HepG2 (cell line): ENCODE data around the gene MTREX. TPM values are rescaled to one million over a fixed set of nuclear protein-coding genes. Genes with fewer than 3 reads are reported as not detected.
A peak's percentile ranks its signal among the peaks of the same experiment; 100 is the strongest.

Source experiments
- ATAC-seq: fragments of 200-7000 bp; cut with Tn5 transposase; 3 replicates; pipeline ENCODE4 v1.9.1; 2020; ENCODE audit warnings: mild to moderate bottlenecking, moderate library complexity
- Bru-seq: library from RNA; stranded (reverse); fragments of 400-500 nt; gene quantifications from one replicate; lab custom pipeline; 2021; lab: Mats Ljungman, UMichigan
- BruChase-seq, 2 experiments: library from RNA; stranded (reverse); fragments of 400-500 nt; gene quantifications; one replicate each; lab custom pipeline; 2021; lab: Mats Ljungman, UMichigan
- BruUV-seq: library from RNA; stranded (reverse); fragments of 400-500 nt; replicated peaks from 2 replicates; lab custom pipeline; 2021; lab: Mats Ljungman, UMichigan
- CTCF ChIA-PET: fragments of 300-600 bp; formaldehyde crosslinking; extraction: SDS; loops from one replicate; lab custom pipeline; 2021; ENCODE audit warnings: low total read pairs, inconsistent platforms, low intra/inter-chr PET ratio; lab: Yijun Ruan, JAX
- POLR2A ChIA-PET: fragments of 350-600 bp; sonication (Branson Sonifier 250); formaldehyde crosslinking; loops from one replicate; lab custom pipeline; 2020; ENCODE audit warnings: antibody characterized with exemption, inconsistent platforms; lab: Yijun Ruan, JAX
- DNase-seq: peaks from one replicate; pipeline ENCODE4 v3.0.0-alpha.2; 2015; ENCODE audit warnings: low spot score
- FAIRE-seq: peaks from 3 replicates; lab custom pipeline; 2011; peaks lifted over from hg19 to GRCh38; lab: Jason Lieb, UNC
- H2AFZ ChIP-seq: one replicate; pipeline ENCODE4 v1.6.1; 2011; ENCODE audit warnings: low read length, inconsistent platforms
- H3K27ac ChIP-seq: fragments of 300-600 bp; 3 replicates; pipeline ENCODE4 v1.8.0; 2011; ENCODE audit warnings: mixed run types, mild to moderate bottlenecking, mixed read lengths, low read length, inconsistent platforms; ENCODE audit not compliant: insufficient read depth; ENCODE audit errors: extremely low read length
- H3K27me3 ChIP-seq, 2 experiments: fragments of 200-600 bp in 1 of 2; 2 replicates in 1 of 2; 3 replicates in 1 of 2; pipeline versions ENCODE4 v1.6.0 to v1.8.0; 2011; ENCODE audit warnings: low read length in 2 of 2, mild to moderate bottlenecking in 2 of 2, moderate library complexity in 2 of 2, inconsistent platforms in 1 of 2; ENCODE audit not compliant: insufficient read depth in 2 of 2, control insufficient read depth in 1 of 2
- H3K36me3 ChIP-seq, 2 experiments: fragments of 200-600 bp in 1 of 2; replicated peaks in 1 of 2; 2 replicates in 1 of 2; 3 replicates in 1 of 2; pipeline versions ENCODE4 v1.5.1 to v1.8.0; 2011; ENCODE audit warnings: low read length in 2 of 2, inconsistent platforms in 1 of 2; ENCODE audit not compliant: insufficient read depth in 2 of 2, control insufficient read depth in 1 of 2
- H3K4me1 ChIP-seq: 2 replicates; pipeline ENCODE4 v1.5.1; 2012; ENCODE audit warnings: low read length, inconsistent platforms; ENCODE audit not compliant: insufficient read depth
- H3K4me2 ChIP-seq: 2 replicates; pipeline ENCODE4 v1.6.0; 2011; ENCODE audit warnings: low read depth, low read length, inconsistent platforms
- H3K4me3 ChIP-seq, 3 experiments: fragments of 200-600 bp in 1 of 3; sonication (generic), shearing (Covaris generic) in 1 of 3; replicated peaks in 1 of 3; 2 replicates each; pipeline ENCODE4 v1.5.1; 2011 to 2016; ENCODE audit warnings: low read length in 3 of 3, inconsistent platforms in 2 of 3, low read depth in 2 of 3, mild to moderate bottlenecking in 2 of 3, control low read depth in 1 of 3, mixed read lengths in 1 of 3; ENCODE audit not compliant: insufficient read depth in 1 of 3
- H3K79me2 ChIP-seq: one replicate; pipeline ENCODE4 v1.6.1; 2011; ENCODE audit warnings: low read length, inconsistent platforms; ENCODE audit not compliant: insufficient read depth
- H3K9ac ChIP-seq: 2 replicates; pipeline ENCODE4 v1.6.0; 2011; ENCODE audit warnings: mild to moderate bottlenecking, low read depth, low read length, inconsistent platforms; ENCODE audit not compliant: insufficient read depth
- H3K9me3 ChIP-seq: 2 replicates; pipeline ENCODE4 v1.5.1; 2012; ENCODE audit warnings: mild to moderate bottlenecking, low read length
- H4K20me1 ChIP-seq: 2 replicates; pipeline ENCODE4 v1.6.0; 2011; ENCODE audit warnings: inconsistent platforms, mild to moderate bottlenecking, low read length, moderate library complexity; ENCODE audit not compliant: insufficient read depth
- CEBPB ChIP-seq: IDR thresholded peaks from 2 replicates; pipeline ENCODE4 v1.6.1; 2011; ENCODE audit warnings: low read depth, low read length, improper control_type of control experiment, borderline replicate concordance
- HIVEP1 ChIP-seq: sonication (generic); formaldehyde crosslinking; IDR thresholded peaks from 2 replicates; pipeline ENCODE4 v1.4.0; 2020; ENCODE audit warnings: mild to moderate bottlenecking, missing genetic modification reagents
- NR2C2 ChIP-seq: sonication (generic); formaldehyde crosslinking; IDR thresholded peaks from 2 replicates; pipeline ENCODE4 v1.4.0; 2020; ENCODE audit warnings: missing genetic modification reagents, mild to moderate bottlenecking, moderate library complexity, borderline replicate concordance
- SETDB1 ChIP-seq: sonication (generic); formaldehyde crosslinking; IDR thresholded peaks from 2 replicates; pipeline ENCODE4 v1.5.1; 2020; ENCODE audit warnings: missing genetic modification reagents, mild to moderate bottlenecking, borderline replicate concordance
- SP1 ChIP-seq, 2 experiments: fragments of 450-650 bp in 1 of 2; sonication (generic) in 1 of 2; formaldehyde crosslinking in 1 of 2; IDR thresholded peaks; 2 replicates each; pipeline versions ENCODE4 v1.4.0 to v1.6.1; 2016 to 2020; ENCODE audit warnings: missing genetic modification reagents in 1 of 2
- TEAD2 ChIP-seq: sonication (generic); formaldehyde crosslinking; IDR thresholded peaks from 2 replicates; pipeline ENCODE4 v1.9.0; 2021; ENCODE audit warnings: missing genetic modification reagents
- ZNF121 ChIP-seq: sonication (generic); formaldehyde crosslinking; IDR thresholded peaks from 2 replicates; pipeline ENCODE4 v1.5.0; 2020; ENCODE audit warnings: mild to moderate bottlenecking, missing genetic modification reagents
- ZNF143 ChIP-seq: sonication (generic); formaldehyde crosslinking; IDR thresholded peaks from 2 replicates; pipeline ENCODE4 v1.4.0; 2020; ENCODE audit warnings: missing genetic modification reagents
- ZNF205 ChIP-seq: IDR thresholded peaks from 2 replicates; pipeline ENCODE4 v1.6.1; 2018; ENCODE audit warnings: missing biosample characterization, missing genetic modification reagents
- WGBS: methylation state at CpG from one replicate; pipeline ENCODE4 v1.1.6; 2017; ENCODE audit warnings: low lambda C conversion rate; 5-methylcytosine and 5-hydroxymethylcytosine counted together
- in situ Hi-C: cut with HindIII; loops from 2 replicates; pipeline ENCODE4 v1.10.0; 2017; ENCODE audit warnings: low pct_unique_long_range_greater_than_20kb; ENCODE audit not compliant: extremely low pct_ligation_motif_present
- intact Hi-C: fragments of 100-400 bp; cut with micrococcal nuclease; formaldehyde crosslinking; loops from one replicate; pipeline ENCODE4 v1.10.0; 2022; ENCODE audit not compliant: unreplicated experiment
- long read RNA-seq, 2 experiments: library from RNA in 1 of 2; library from polyadenylated mRNA in 1 of 2; stranded (forward) in 1 of 2; unstranded in 1 of 2; transcript quantifications; one replicate each; pipeline ENCODE4 v2.0.0, GENCODE V29; 2019 to 2022
- polyA minus RNA-seq, 3 experiments: library from RNA; depleted of rRNA, polyadenylated mRNA; stranded (reverse); fragments of >200 nt; gene quantifications; 2 replicates each; pipeline ENCODE4 v1.2.3, GENCODE V29; 2011; ENCODE audit warnings: low replicate concordance in 1 of 3
- polyA plus RNA-seq, 8 experiments: library from polyadenylated mRNA; depleted of rRNA in 3 of 8; stranded (reverse) in 7 of 8; unstranded in 1 of 8; fragments of >200 nt; fragmentation: Illumina TruSeq in 4 of 8; extraction: Trizol in 4 of 8; gene quantifications; 2 replicates each; pipeline versions ENCODE4 v1.2.1 to v1.2.3, GENCODE V29; 2011 to 2016; ENCODE audit warnings: low read depth in 4 of 8, missing spikeins in 1 of 8, mixed read lengths in 1 of 8; ENCODE audit not compliant: insufficient read depth in 1 of 8
- total RNA-seq, 5 experiments: library from RNA; depleted of rRNA; stranded (reverse); fragments of >200 nt; fragmentation: Illumina TruSeq; extraction: Trizol; gene quantifications; 2 replicates each; pipeline ENCODE4 v1.2.3, GENCODE V29; 2016; ENCODE audit warnings: low read depth in 1 of 5
- TF ChIP-seq, protein P1 (sequence below): IDR thresholded peaks from 2 replicates; pipeline ENCODE4 v1.6.1; 2018; ENCODE audit warnings: missing genetic modification reagents, mild to moderate bottlenecking, missing compliant biosample characterization
- TF ChIP-seq, protein P2 (sequence below): sonication (generic); formaldehyde crosslinking; IDR thresholded peaks from 2 replicates; pipeline ENCODE4 v1.5.1; 2020; ENCODE audit warnings: missing genetic modification reagents, mild to moderate bottlenecking, borderline replicate concordance
- TF ChIP-seq, protein P3 (sequence below): sonication (generic); formaldehyde crosslinking; IDR thresholded peaks from 2 replicates; pipeline ENCODE4 v1.5.0; 2020; ENCODE audit warnings: missing genetic modification reagents

The MTREX gene
- total RNA-seq (2016; rRNA removed; fragmentation: Illumina TruSeq; extraction: Trizol) (91.5 and 141 TPM in 2 replicates), polyA plus RNA-seq (2011; rRNA removed) (14.0 and 16.4 TPM in 2 replicates), polyA minus RNA-seq (2011; rRNA and poly(A)+ RNA removed; ENCODE audit: low replicate concordance) (19.7 and 55.5 TPM in 2 replicates), Bru-seq, nascent RNA (percentile 90 among the genes with signal in this experiment), BruChase-seq, experiment 1, labeled RNA remaining after a 6-hour chase (percentile 82 among the genes with signal in this experiment), BruChase-seq, experiment 2, labeled RNA remaining after a 2-hour chase (percentile 85 among the genes with signal in this experiment)
- total RNA-seq (2016; cell fraction: cytosol; rRNA removed; fragmentation: Illumina TruSeq; extraction: Trizol; ENCODE audit: low read depth) = 10.2 and 11.9 TPM in 2 replicates
- 94.0 and 139 TPM in 2 replicates for total RNA-seq (2016; cell fraction: insoluble cytoplasmic fraction; rRNA removed; fragmentation: Illumina TruSeq; extraction: Trizol)
- total RNA-seq (2016; cell fraction: membrane; rRNA removed; fragmentation: Illumina TruSeq; extraction: Trizol) = 12.3 and 16.8 TPM in 2 replicates
- 65.3 and 67.5 TPM in 2 replicates for total RNA-seq (2016; cell fraction: nucleus; rRNA removed; fragmentation: Illumina TruSeq; extraction: Trizol)
- 5.9 and 9.5 TPM in 2 replicates for polyA plus RNA-seq (2011; cell fraction: cytosol; rRNA removed)
- 8.6 and 13.7 TPM in 2 replicates for polyA plus RNA-seq (2011; cell fraction: nucleus; rRNA removed)
- 35.3 and 45.7 TPM in 2 replicates for polyA plus RNA-seq (2012)
- 1.9 and 2.2 TPM in 2 replicates for polyA plus RNA-seq (2016; cell fraction: cytosol; fragmentation: Illumina TruSeq; extraction: Trizol; ENCODE audit: low read depth)
- 71.9 and 74.9 TPM in 2 replicates for polyA plus RNA-seq (2016; cell fraction: insoluble cytoplasmic fraction; fragmentation: Illumina TruSeq; extraction: Trizol; ENCODE audit: low read depth)
- 3.5 and 4.4 TPM in 2 replicates for polyA plus RNA-seq (2016; cell fraction: membrane; fragmentation: Illumina TruSeq; extraction: Trizol; ENCODE audit: low read depth)
- polyA plus RNA-seq (2016; cell fraction: nucleus; fragmentation: Illumina TruSeq; extraction: Trizol; ENCODE audit: insufficient read depth, low read depth) = 39.6 and 40.4 TPM in 2 replicates
- 38.2 and 40.3 TPM in 2 replicates for polyA minus RNA-seq (2011; cell fraction: cytosol; rRNA and poly(A)+ RNA removed)
- polyA minus RNA-seq (2011; cell fraction: nucleus; rRNA and poly(A)+ RNA removed) = 86.0 and 94.4 TPM in 2 replicates
- long read RNA-seq, experiment 1, full-length matches to known transcripts = 6 of 15 reads
- long read RNA-seq, experiment 1, partial matches to known transcripts = 5 of 15 reads
- long read RNA-seq, experiment 1, other reads (novel, unspliced or antisense) = 4 of 15 reads
- long read RNA-seq, experiment 2, full-length matches to known transcripts = 14 of 67 reads
- long read RNA-seq, experiment 2, partial matches to known transcripts = 34 of 67 reads
- long read RNA-seq, experiment 2, other reads (novel, unspliced or antisense) = 19 of 67 reads

DNA sequence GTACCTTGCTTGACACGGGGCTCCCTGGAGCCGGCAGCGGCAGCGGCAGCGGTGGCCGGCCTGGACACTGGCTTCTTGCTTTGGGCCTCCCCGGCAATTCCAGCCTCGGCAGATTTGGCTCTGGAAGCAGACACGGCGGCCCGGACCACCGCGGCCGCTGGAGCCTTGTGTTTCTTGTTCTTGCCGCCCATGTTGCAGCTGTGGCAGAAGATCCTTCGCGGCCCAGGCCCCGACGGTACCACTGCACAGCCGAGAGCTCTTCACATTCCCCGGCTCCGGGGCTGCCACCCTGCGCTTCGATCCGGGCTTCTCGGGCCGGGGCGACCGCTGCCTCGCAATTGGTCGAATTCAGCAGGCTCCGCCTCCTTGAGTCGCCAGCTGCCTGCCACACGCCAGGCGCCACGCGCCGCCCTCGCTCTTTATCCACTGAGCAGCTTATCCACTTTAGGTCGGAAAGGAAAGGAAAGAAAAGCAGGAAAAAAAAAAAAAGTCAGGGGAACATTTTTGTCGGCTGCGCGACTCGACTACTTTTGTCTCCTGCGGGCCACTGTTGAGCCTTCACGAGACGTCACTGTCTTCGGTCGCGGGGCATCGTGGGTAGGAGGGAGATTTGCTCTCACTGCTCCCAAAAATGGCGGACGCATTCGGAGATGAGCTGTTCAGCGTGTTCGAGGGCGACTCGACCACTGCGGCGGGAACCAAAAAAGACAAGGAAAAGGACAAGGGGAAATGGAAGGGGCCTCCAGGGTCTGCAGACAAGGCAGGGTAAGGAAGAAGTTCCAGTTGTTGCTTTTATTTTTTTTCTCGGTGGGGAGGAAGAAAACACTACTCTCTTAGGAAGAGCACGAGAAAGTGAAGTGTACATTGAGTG, at the start of gene MTREX, which contains the start of gene DHX29:
MTREX (plus strand) TSS at position 607 of the 871 bp plus-strand sequence; CDS start at position 632, 25 bp downstream.
DHX29 (minus strand) TSS at position 312 of the 871 bp plus-strand sequence; CDS start at position 191, 121 bp downstream.
- H3K4me2 ChIP-seq = peak within 1 kb of the TSS; percentile 83
- peak within 1 kb of the TSS; percentile 94 for H3K27ac ChIP-seq
- in situ Hi-C loops = no loop called here
- no peaks in the 10 kb centered on the region; a peak in 1 of 5 replicates for H3K27me3 ChIP-seq
- peak within 1 kb of the TSS; percentile 90 for H3K9ac ChIP-seq
- FAIRE-seq (peak; percentile 80), DNase-seq (peak; percentile 82), ATAC-seq (peak; percentile 99)
- H3K79me2 ChIP-seq = peaks cover 87% of the 10 kb centered on the region
- H3K4me1 ChIP-seq = peaks cover 70% of the 10 kb centered on the region
- intact Hi-C loops = loop anchor here (1.0 kb wide), 1 partner anchor 135 kb away; no protein-coding TSS in a partner anchor
- peak within 1 kb of the TSS; percentile 2 for H2AFZ ChIP-seq
- peak within 1 kb of the TSS; percentile 70 to 96 (median 92) for H3K4me3 ChIP-seq
- ChIA-PET CTCF (no interaction called here), POLR2A (interaction anchor here (0.7 to 1.6 kb wide), 9 partner anchors 10 to 1866 kb away, joined by 3 to 5 read pairs (median 3); partner anchors contain the start of genes ARL15, GPBP1, PLPP1 and SLC38A9)
- no peaks in the 10 kb centered on the region; the same call in 1 of the 2 replicates for H4K20me1 ChIP-seq
- no TSS peak for BruUV-seq
- no peaks in the 10 kb centered on the region for H3K36me3 ChIP-seq
- no peaks in the 10 kb centered on the region for H3K9me3 ChIP-seq
- WGBS = under 1% methylated on average over 34 of the region's 62 CpGs
- peak; percentile 65; the same call in 1 of the 2 replicates for TF ChIP-seq HIVEP1
- TF ChIP-seq, protein P1, sequence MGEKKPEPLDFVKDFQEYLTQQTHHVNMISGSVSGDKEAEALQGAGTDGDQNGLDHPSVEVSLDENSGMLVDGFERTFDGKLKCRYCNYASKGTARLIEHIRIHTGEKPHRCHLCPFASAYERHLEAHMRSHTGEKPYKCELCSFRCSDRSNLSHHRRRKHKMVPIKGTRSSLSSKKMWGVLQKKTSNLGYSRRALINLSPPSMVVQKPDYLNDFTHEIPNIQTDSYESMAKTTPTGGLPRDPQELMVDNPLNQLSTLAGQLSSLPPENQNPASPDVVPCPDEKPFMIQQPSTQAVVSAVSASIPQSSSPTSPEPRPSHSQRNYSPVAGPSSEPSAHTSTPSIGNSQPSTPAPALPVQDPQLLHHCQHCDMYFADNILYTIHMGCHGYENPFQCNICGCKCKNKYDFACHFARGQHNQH (CRISPR knock-in tag) = peak; percentile 78
- TF ChIP-seq CEBPB = no peak
- TF ChIP-seq SETDB1 (CRISPR knock-in tag) = no peak
- peak; percentile 49; the same call in 1 of the 2 replicates for TF ChIP-seq TEAD2 (CRISPR knock-in tag)
- TF ChIP-seq ZNF143 (CRISPR knock-in tag) = peak; percentile 92
- TF ChIP-seq, protein P2, sequence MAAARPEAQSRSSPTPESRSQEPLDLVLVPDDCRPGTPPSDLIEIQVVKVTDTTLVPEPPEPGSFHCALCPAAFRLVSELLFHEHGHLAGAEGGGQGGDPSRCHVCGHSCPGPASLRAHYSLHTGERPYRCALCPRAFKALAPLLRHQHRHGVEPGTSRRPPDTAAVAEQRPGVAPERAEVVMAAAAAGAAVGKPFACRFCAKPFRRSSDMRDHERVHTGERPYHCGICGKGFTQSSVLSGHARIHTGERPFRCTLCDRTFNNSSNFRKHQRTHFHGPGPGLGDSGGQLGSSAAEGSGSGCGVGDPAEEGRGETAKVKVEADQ (CRISPR knock-in tag) = peak; percentile 73; the same call in 1 of the 2 replicates
- peak; percentile 3; the same call in 1 of the 2 replicates for TF ChIP-seq ZNF205 (CRISPR knock-in tag)
- no peak for TF ChIP-seq SP1 (IDR thresholded peaks at IDR 0.05)
- TF ChIP-seq SP1 (CRISPR knock-in tag; IDR thresholded peaks at IDR 0.05) = peak; percentile 13; the same call in 1 of the 2 replicates
- TF ChIP-seq, protein P3, sequence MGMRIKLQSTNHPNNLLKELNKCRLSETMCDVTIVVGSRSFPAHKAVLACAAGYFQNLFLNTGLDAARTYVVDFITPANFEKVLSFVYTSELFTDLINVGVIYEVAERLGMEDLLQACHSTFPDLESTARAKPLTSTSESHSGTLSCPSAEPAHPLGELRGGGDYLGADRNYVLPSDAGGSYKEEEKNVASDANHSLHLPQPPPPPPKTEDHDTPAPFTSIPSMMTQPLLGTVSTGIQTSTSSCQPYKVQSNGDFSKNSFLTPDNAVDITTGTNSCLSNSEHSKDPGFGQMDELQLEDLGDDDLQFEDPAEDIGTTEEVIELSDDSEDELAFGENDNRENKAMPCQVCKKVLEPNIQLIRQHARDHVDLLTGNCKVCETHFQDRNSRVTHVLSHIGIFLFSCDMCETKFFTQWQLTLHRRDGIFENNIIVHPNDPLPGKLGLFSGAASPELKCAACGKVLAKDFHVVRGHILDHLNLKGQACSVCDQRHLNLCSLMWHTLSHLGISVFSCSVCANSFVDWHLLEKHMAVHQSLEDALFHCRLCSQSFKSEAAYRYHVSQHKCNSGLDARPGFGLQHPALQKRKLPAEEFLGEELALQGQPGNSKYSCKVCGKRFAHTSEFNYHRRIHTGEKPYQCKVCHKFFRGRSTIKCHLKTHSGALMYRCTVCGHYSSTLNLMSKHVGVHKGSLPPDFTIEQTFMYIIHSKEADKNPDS (CRISPR knock-in tag) = 0 out of 2 replicates have a peak, but pooled peaks have one; percentile 55
- peak; percentile 43; the same call in 1 of the 2 replicates for TF ChIP-seq NR2C2 (CRISPR knock-in tag)
- peak; percentile 29; the same call in 1 of the 2 replicates for TF ChIP-seq ZNF121
